Gastroesophageal sphincter (tissue), 3 donors: ENCODE measurements around the gene LSM14A.

Experiments used
- CTCF ChIP-seq, 4 experiments: fragments of 200-600 bp in 2 of 4; fragments of 450-650 bp in 2 of 4; sonication (generic) in 1 of 4; IDR thresholded peaks; one replicate each; pipeline ENCODE4 v1.5.1; 2017 to 2019; ENCODE audit warnings: antibody characterized with exemption in 4 of 4, mild to moderate bottlenecking in 2 of 4, moderate library complexity in 2 of 4
- EP300 ChIP-seq: sonication (generic); formaldehyde crosslinking; IDR thresholded peaks from one replicate; pipeline ENCODE4 v1.6.1; 2017; ENCODE audit warnings: antibody characterized with exemption, mild to moderate bottlenecking
- POLR2A ChIP-seq, 2 donors: fragments of 450-650 bp; IDR thresholded peaks; one replicate each; pipeline ENCODE4 v1.6.1; 2017; ENCODE audit warnings: antibody characterized with exemption in 2 of 2, mild to moderate bottlenecking in 2 of 2, moderate library complexity in 1 of 2
- POLR2AphosphoS5 ChIP-seq: sonication (generic); formaldehyde crosslinking; IDR thresholded peaks from one replicate; pipeline ENCODE4 v1.6.1; 2017; ENCODE audit warnings: antibody characterized with exemption

DNA sequence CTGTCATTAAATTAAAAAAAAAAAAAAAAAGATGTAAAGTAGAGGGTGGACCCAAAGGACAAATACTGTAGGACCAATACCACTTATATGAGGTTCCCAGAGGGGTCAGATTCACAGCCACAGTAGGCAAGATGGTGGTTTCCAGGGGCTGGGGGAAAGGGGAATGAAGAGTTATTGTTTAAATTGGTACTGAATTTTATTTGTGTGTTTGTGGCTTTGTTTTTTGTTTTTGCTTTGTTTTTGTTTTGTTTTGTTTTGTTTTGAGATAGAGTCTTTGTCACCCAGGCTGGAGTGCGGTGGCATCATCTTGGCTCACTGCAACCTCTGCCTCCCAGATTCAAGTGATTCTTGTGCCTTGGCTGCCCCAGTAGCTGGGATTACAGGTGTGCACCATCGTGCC, 17.9 kb upstream of the LSM14A start:
- no peak for TF ChIP-seq POLR2A (IDR thresholded peaks at IDR 0.05)
- no peak for TF ChIP-seq CTCF (IDR thresholded peaks at IDR 0.05)
- TF ChIP-seq EP300 = no peak
- no peak for TF ChIP-seq POLR2AphosphoS5
